HepG2 (cell line): ENCODE data around the gene VMO1. TPM values are rescaled to one million over a fixed set of nuclear protein-coding genes. Genes with fewer than 3 reads are reported as not detected.
A peak's percentile ranks its signal among the peaks of the same experiment; 100 is the strongest.

Source experiments
- ATAC-seq: fragments of 200-7000 bp; cut with Tn5 transposase; 3 replicates; pipeline ENCODE4 v1.9.1; 2020; ENCODE audit warnings: mild to moderate bottlenecking, moderate library complexity
- BruUV-seq: library from RNA; stranded (reverse); fragments of 400-500 nt; replicated peaks from 2 replicates; lab custom pipeline; 2021; lab: Mats Ljungman, UMichigan
- CTCF ChIA-PET: fragments of 300-600 bp; formaldehyde crosslinking; extraction: SDS; loops from one replicate; lab custom pipeline; 2021; ENCODE audit warnings: low total read pairs, inconsistent platforms, low intra/inter-chr PET ratio; lab: Yijun Ruan, JAX
- POLR2A ChIA-PET: fragments of 350-600 bp; sonication (Branson Sonifier 250); formaldehyde crosslinking; loops from one replicate; lab custom pipeline; 2020; ENCODE audit warnings: antibody characterized with exemption, inconsistent platforms; lab: Yijun Ruan, JAX
- DNase-seq: peaks from one replicate; pipeline ENCODE4 v3.0.0-alpha.2; 2015; ENCODE audit warnings: low spot score
- FAIRE-seq: peaks from 3 replicates; lab custom pipeline; 2011; peaks lifted over from hg19 to GRCh38; lab: Jason Lieb, UNC
- H2AFZ ChIP-seq: one replicate; pipeline ENCODE4 v1.6.1; 2011; ENCODE audit warnings: low read length, inconsistent platforms
- H3K27ac ChIP-seq: fragments of 300-600 bp; 3 replicates; pipeline ENCODE4 v1.8.0; 2011; ENCODE audit warnings: mixed run types, mild to moderate bottlenecking, mixed read lengths, low read length, inconsistent platforms; ENCODE audit not compliant: insufficient read depth; ENCODE audit errors: extremely low read length
- H3K27me3 ChIP-seq, 2 experiments: fragments of 200-600 bp in 1 of 2; 2 replicates in 1 of 2; 3 replicates in 1 of 2; pipeline versions ENCODE4 v1.6.0 to v1.8.0; 2011; ENCODE audit warnings: low read length in 2 of 2, mild to moderate bottlenecking in 2 of 2, moderate library complexity in 2 of 2, inconsistent platforms in 1 of 2; ENCODE audit not compliant: insufficient read depth in 2 of 2, control insufficient read depth in 1 of 2
- H3K36me3 ChIP-seq, 2 experiments: fragments of 200-600 bp in 1 of 2; replicated peaks in 1 of 2; 2 replicates in 1 of 2; 3 replicates in 1 of 2; pipeline versions ENCODE4 v1.5.1 to v1.8.0; 2011; ENCODE audit warnings: low read length in 2 of 2, inconsistent platforms in 1 of 2; ENCODE audit not compliant: insufficient read depth in 2 of 2, control insufficient read depth in 1 of 2
- H3K4me1 ChIP-seq: 2 replicates; pipeline ENCODE4 v1.5.1; 2012; ENCODE audit warnings: low read length, inconsistent platforms; ENCODE audit not compliant: insufficient read depth
- H3K4me2 ChIP-seq: 2 replicates; pipeline ENCODE4 v1.6.0; 2011; ENCODE audit warnings: low read depth, low read length, inconsistent platforms
- H3K4me3 ChIP-seq, 3 experiments: fragments of 200-600 bp in 1 of 3; sonication (generic), shearing (Covaris generic) in 1 of 3; replicated peaks in 1 of 3; 2 replicates each; pipeline ENCODE4 v1.5.1; 2011 to 2016; ENCODE audit warnings: low read length in 3 of 3, inconsistent platforms in 2 of 3, low read depth in 2 of 3, mild to moderate bottlenecking in 2 of 3, control low read depth in 1 of 3, mixed read lengths in 1 of 3; ENCODE audit not compliant: insufficient read depth in 1 of 3
- H3K79me2 ChIP-seq: one replicate; pipeline ENCODE4 v1.6.1; 2011; ENCODE audit warnings: low read length, inconsistent platforms; ENCODE audit not compliant: insufficient read depth
- H3K9ac ChIP-seq: 2 replicates; pipeline ENCODE4 v1.6.0; 2011; ENCODE audit warnings: mild to moderate bottlenecking, low read depth, low read length, inconsistent platforms; ENCODE audit not compliant: insufficient read depth
- H3K9me3 ChIP-seq: 2 replicates; pipeline ENCODE4 v1.5.1; 2012; ENCODE audit warnings: mild to moderate bottlenecking, low read length
- H4K20me1 ChIP-seq: 2 replicates; pipeline ENCODE4 v1.6.0; 2011; ENCODE audit warnings: inconsistent platforms, mild to moderate bottlenecking, low read length, moderate library complexity; ENCODE audit not compliant: insufficient read depth
- AHR ChIP-seq: IDR thresholded peaks from 2 replicates; pipeline ENCODE4 v1.6.1; 2018; ENCODE audit warnings: missing genetic modification reagents, missing compliant biosample characterization
- ARID2 ChIP-seq: sonication (generic); formaldehyde crosslinking; IDR thresholded peaks from 2 replicates; pipeline ENCODE4 v1.8.1; 2022; ENCODE audit warnings: mild to moderate bottlenecking, missing genetic modification reagents, borderline replicate concordance
- FOSL2 ChIP-seq: sonication (generic); formaldehyde crosslinking; IDR thresholded peaks from 2 replicates; pipeline ENCODE4 v1.4.0; 2020; ENCODE audit warnings: missing genetic modification reagents
- HDAC1 ChIP-seq: sonication (generic); formaldehyde crosslinking; IDR thresholded peaks from 2 replicates; pipeline ENCODE4 v1.5.1; 2020; ENCODE audit warnings: mild to moderate bottlenecking, missing genetic modification reagents
- HDAC2 ChIP-seq: sonication (generic); formaldehyde crosslinking; IDR thresholded peaks from 2 replicates; pipeline ENCODE4 v1.4.0; 2020; ENCODE audit warnings: missing genetic modification reagents
- MEIS2 ChIP-seq: sonication (generic); formaldehyde crosslinking; IDR thresholded peaks from 2 replicates; pipeline ENCODE4 v1.9.0; 2021; ENCODE audit warnings: mild to moderate bottlenecking, missing genetic modification reagents
- SP140L ChIP-seq: sonication (generic); formaldehyde crosslinking; IDR thresholded peaks from 2 replicates; pipeline ENCODE4 v1.4.0; 2020; ENCODE audit warnings: missing genetic modification reagents, borderline replicate concordance
- SPEN ChIP-seq: sonication (generic); formaldehyde crosslinking; IDR thresholded peaks from 2 replicates; pipeline ENCODE4 v1.5.1; 2020; ENCODE audit warnings: low read depth, mild to moderate bottlenecking, missing genetic modification reagents
- ZKSCAN8 ChIP-seq: IDR thresholded peaks from 2 replicates; pipeline ENCODE4 v1.6.1; 2016; ENCODE audit warnings: borderline replicate concordance, missing genetic modification reagents, missing compliant biosample characterization
- ZNF331 ChIP-seq: sonication (generic); formaldehyde crosslinking; IDR thresholded peaks from 2 replicates; pipeline ENCODE4 v1.4.0; 2020; ENCODE audit warnings: missing genetic modification reagents
- ZNF564 ChIP-seq: sonication (generic); formaldehyde crosslinking; IDR thresholded peaks from 2 replicates; pipeline ENCODE4 v1.8.1; 2023; ENCODE audit warnings: mild to moderate bottlenecking, missing genetic modification reagents
- ZNF780A ChIP-seq: sonication (generic); formaldehyde crosslinking; IDR thresholded peaks from 2 replicates; pipeline ENCODE4 v1.8.0; 2022; ENCODE audit warnings: mild to moderate bottlenecking, missing genetic modification reagents, moderate library complexity
- ZSCAN21 ChIP-seq: sonication (generic); formaldehyde crosslinking; IDR thresholded peaks from 2 replicates; pipeline ENCODE4 v1.8.0; 2022; ENCODE audit warnings: mild to moderate bottlenecking, missing genetic modification reagents, moderate library complexity, borderline replicate concordance
- WGBS: methylation state at CpG from one replicate; pipeline ENCODE4 v1.1.6; 2017; ENCODE audit warnings: low lambda C conversion rate; 5-methylcytosine and 5-hydroxymethylcytosine counted together
- in situ Hi-C: cut with HindIII; loops from 2 replicates; pipeline ENCODE4 v1.10.0; 2017; ENCODE audit warnings: low pct_unique_long_range_greater_than_20kb; ENCODE audit not compliant: extremely low pct_ligation_motif_present
- intact Hi-C: fragments of 100-400 bp; cut with micrococcal nuclease; formaldehyde crosslinking; loops from one replicate; pipeline ENCODE4 v1.10.0; 2022; ENCODE audit not compliant: unreplicated experiment
- polyA plus RNA-seq, 8 experiments: library from polyadenylated mRNA; depleted of rRNA in 3 of 8; stranded (reverse) in 7 of 8; unstranded in 1 of 8; fragments of >200 nt; fragmentation: Illumina TruSeq in 4 of 8; extraction: Trizol in 4 of 8; gene quantifications; 2 replicates each; pipeline versions ENCODE4 v1.2.1 to v1.2.3, GENCODE V29; 2011 to 2016; ENCODE audit warnings: low read depth in 4 of 8, missing spikeins in 1 of 8, mixed read lengths in 1 of 8; ENCODE audit not compliant: insufficient read depth in 1 of 8
- total RNA-seq, 5 experiments: library from RNA; depleted of rRNA; stranded (reverse); fragments of >200 nt; fragmentation: Illumina TruSeq; extraction: Trizol; gene quantifications; 2 replicates each; pipeline ENCODE4 v1.2.3, GENCODE V29; 2016; ENCODE audit warnings: low read depth in 1 of 5
- TF ChIP-seq, protein P1 (sequence below): sonication (generic); formaldehyde crosslinking; IDR thresholded peaks from 2 replicates; pipeline ENCODE4 v1.4.0; 2020; ENCODE audit warnings: mild to moderate bottlenecking, missing genetic modification reagents
- TF ChIP-seq, protein P2 (sequence below): sonication (generic); formaldehyde crosslinking; IDR thresholded peaks from 2 replicates; pipeline ENCODE4 v1.8.0; 2022; ENCODE audit warnings: missing genetic modification reagents, low read depth, mild to moderate bottlenecking, borderline replicate concordance
- TF ChIP-seq, protein P3 (sequence below): sonication (generic); formaldehyde crosslinking; IDR thresholded peaks from 2 replicates; pipeline ENCODE4 v1.5.0; 2020; ENCODE audit warnings: mild to moderate bottlenecking, missing genetic modification reagents, borderline replicate concordance

VMO1 gene
- total and polyA plus RNA-seq, 2 of the 13 experiments (the other 11 are each of a cell fraction or from before 2014, with no cell fraction given): not detected

DNA sequence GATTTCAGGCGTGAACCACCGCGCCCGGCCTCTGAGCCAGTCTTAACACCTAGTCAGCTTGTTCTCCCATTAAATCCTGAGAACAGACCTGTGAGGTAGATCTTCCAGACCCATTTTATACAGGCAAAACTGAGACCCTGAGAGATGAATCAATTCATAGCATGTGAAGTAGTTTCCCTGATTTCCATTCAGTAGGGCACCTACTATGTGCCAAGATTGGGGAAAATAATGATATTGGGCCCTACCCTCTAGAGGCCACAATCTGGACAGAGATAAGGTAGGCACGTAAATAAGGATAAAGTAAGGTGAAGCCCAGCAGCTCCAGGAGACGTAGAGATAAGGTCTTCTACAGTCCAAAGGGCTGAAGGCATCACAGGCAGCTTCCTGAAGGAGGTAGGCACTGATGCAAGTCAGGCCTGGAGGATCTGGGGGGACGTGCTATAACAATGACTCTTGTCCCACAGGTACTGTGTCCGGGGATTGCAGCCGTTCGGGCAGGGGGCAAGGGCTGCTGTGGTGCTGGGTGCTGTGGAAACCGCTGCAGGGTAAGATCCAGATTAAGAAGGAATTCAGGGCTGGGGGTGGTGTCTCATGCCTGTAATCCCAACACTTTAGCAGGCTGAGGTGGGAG, 5.7 kb downstream of the VMO1 start (continued):
- TF ChIP-seq, protein P1, sequence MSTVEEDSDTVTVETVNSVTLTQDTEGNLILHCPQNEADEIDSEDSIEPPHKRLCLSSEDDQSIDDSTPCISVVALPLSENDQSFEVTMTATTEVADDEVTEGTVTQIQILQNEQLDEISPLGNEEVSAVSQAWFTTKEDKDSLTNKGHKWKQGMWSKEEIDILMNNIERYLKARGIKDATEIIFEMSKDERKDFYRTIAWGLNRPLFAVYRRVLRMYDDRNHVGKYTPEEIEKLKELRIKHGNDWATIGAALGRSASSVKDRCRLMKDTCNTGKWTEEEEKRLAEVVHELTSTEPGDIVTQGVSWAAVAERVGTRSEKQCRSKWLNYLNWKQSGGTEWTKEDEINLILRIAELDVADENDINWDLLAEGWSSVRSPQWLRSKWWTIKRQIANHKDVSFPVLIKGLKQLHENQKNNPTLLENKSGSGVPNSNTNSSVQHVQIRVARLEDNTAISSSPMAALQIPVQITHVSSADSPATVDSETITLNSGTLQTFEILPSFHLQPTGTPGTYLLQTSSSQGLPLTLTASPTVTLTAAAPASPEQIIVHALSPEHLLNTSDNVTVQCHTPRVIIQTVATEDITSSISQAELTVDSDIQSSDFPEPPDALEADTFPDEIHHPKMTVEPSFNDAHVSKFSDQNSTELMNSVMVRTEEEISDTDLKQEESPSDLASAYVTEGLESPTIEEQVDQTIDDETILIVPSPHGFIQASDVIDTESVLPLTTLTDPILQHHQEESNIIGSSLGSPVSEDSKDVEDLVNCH (CRISPR knock-in tag): no peak
- TF ChIP-seq ARID2 (no peak), HDAC1 (CRISPR knock-in tag) (no peak)
- TF ChIP-seq, protein P2, sequence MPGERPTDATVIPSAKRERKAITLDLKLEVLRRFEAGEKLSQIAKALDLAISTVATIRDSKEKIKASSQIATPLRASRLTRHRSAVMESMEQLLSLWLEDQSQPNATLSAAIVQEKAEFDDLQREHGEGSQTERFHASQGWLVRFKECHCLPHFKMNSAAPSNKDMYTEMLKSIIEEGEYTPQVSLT: no peak

DNA sequence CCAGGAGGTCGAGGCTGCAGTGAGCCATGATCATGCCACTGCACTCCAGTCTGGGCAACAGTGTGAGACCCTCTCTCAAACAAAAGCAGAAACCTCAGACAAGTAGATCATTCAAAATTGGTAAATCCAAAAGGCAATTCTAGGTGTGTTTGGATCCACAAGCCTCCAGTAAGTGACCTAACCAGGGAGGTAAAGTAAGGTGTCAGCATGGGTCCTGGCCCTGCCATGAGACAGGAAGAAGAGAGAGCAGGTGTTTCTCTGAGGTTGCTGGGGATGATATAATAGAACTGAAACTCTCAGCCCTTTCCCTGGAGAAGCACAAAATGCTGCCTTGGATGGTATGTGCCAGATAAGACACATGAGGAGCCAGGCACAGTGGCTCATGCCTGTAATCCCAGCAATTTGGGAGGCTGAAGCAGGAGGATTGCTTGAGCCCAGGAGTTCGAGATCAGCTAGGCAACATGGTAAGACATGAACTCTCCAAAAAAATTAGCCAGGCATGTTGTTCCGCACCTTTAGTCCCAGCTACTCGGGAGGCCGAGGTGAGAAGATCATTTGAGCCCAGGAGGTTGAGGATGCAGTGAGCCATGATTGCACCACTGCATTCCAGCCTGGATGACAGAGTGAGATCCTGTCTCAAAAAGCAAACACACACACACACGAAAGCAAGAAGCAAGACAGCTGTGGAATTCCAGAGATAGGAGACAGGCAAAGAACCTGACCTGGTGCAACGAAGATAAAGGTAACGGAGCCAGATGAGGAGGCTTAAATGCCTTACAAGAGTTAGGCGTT, 8.0 kb downstream of the VMO1 start:
- Histone ChIP-seq H3K9me3 (no peaks in the 10 kb centered on the region), H3K4me3 (0 out of 6 replicates have a peak overlapping the region, but pooled peaks of 1 of the 3 experiments have one; percentile 7), H4K20me1 (no peaks in the 10 kb centered on the region; the same call in 1 of the 2 replicates), H3K9ac (peak overlapping the region; percentile 47), H3K79me2 (peaks cover 9% of the 10 kb centered on the region), H3K36me3 (peaks cover 4 to 8% of the 10 kb centered on the region in 2 experiments; a peak in 3 of 5 replicates), H3K4me2 (peak overlapping the region; percentile 59), H3K27ac (peak overlapping the region; percentile 74), H3K4me1 (peaks cover 65% of the 10 kb centered on the region), H2AFZ (no peak overlapping the region), H3K27me3 (no peaks in the 10 kb centered on the region)
- intact Hi-C loops (no loop called here), in situ Hi-C loops (no loop called here)
- WGBS: 17% methylated on average over 9 of the region's 9 CpGs
- ChIA-PET POLR2A (interaction anchor here (0.7 to 13.3 kb wide), 15 partner anchors 11 to 83 kb away, joined by 3 to 317 read pairs (median 7); partner anchors contain the start of genes ARRB2, CXCL16, GLTPD2 and MED11), CTCF (interaction anchor here (1.3 kb wide), 1 partner anchor 10 kb away, joined by 4 read pairs; no protein-coding TSS in a partner anchor)
- no TSS peak for BruUV-seq
- peak; percentile 83 for DNase-seq
- FAIRE-seq: peak; percentile 98
- peak; percentile 86 for ATAC-seq
- TF ChIP-seq ZKSCAN8 (CRISPR knock-in tag) (peak; percentile 78), ZNF564 (CRISPR knock-in tag) (peak; percentile 49; the same call in 1 of the 2 replicates), HDAC2 (peak; percentile 92), SP140L (CRISPR knock-in tag) (no peak), AHR (CRISPR knock-in tag) (peak; percentile 92), SPEN (CRISPR knock-in tag) (peak; percentile 42; the same call in 1 of the 2 replicates), ZNF780A (CRISPR knock-in tag) (peak; percentile 67; the same call in 1 of the 2 replicates), ZSCAN21 (CRISPR knock-in tag) (0 out of 2 replicates have a peak, but pooled peaks have one; percentile 26), ZNF331 (CRISPR knock-in tag) (peak; percentile 77; the same call in 1 of the 2 replicates), MEIS2 (peak; percentile 83; the same call in 1 of the 2 replicates), FOSL2 (CRISPR knock-in tag) (peak; percentile 86)
- TF ChIP-seq, protein P3, sequence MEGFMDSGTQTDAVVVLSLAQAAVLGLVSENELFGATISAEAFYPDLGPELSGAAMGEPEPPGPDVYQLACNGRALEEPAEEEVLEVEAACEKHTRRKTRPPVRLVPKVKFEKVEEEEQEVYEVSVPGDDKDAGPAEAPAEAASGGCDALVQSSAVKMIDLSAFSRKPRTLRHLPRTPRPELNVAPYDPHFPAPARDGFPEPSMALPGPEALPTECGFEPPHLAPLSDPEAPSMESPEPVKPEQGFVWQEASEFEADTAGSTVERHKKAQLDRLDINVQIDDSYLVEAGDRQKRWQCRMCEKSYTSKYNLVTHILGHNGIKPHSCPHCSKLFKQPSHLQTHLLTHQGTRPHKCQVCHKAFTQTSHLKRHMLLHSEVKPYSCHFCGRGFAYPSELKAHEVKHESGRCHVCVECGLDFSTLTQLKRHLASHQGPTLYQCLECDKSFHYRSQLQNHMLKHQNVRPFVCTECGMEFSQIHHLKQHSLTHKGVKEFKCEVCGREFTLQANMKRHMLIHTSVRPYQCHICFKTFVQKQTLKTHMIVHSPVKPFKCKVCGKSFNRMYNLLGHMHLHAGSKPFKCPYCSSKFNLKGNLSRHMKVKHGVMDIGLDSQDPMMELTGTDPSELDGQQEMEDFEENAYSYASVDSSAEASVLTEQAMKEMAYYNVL (CRISPR knock-in tag): peak; percentile 71; the same call in 1 of the 2 replicates
